Measurements from ENCODE around the gene C3orf33. TPM values are rescaled to one million over a fixed set of nuclear protein-coding genes. Genes with fewer than 3 reads are reported as not detected.

The C3orf33 gene
- total RNA-seq, 1 donor from 2014 or later: 5.2 TPM

DNA sequence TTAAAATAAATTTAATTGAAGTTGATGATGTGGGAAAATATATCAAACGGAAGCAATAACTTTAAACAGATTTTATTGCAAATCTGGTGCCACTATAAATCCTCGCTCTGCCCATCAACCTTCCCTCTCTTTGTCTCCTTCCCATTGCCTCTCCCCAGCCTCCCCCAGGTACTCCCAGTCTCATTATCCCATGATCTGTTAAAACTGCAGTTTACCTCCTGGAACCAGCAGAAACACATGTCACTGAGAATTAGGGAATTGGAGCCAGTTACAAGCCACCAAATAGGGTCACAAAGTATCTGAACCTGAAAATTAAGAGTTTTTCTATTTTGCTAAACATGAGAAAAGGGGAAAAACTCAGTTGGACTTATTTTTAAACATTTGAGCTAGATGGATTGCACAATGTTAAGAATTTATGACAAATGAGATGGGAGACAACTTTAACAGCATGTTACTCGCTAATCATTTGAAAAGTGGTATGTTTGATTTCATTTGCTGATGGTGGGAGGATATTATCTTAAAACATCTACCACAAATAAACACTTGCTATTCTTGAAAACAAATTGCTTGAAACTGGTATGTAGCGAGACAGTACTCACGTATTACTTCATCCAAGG, 63.6 kb downstream of the C3orf33 start:
- no peak for DNase-seq (ENCODE audit: low read depth)

GRCh38 chr3:155741603-155742002, 64.5 kb downstream of the C3orf33 start:
- no peak for DNase-seq (ENCODE audit: low read depth)

GRCh38 chr3:155741101-155741500, 65.0 kb downstream of the C3orf33 start:
- DNase-seq (ENCODE audit: low read depth): no peak

- no peak for DNase-seq (ENCODE audit: low read depth)
These were observed 66.9 kb downstream of the C3orf33 start for GRCh38 chr3:155739154-155739553.

DNA sequence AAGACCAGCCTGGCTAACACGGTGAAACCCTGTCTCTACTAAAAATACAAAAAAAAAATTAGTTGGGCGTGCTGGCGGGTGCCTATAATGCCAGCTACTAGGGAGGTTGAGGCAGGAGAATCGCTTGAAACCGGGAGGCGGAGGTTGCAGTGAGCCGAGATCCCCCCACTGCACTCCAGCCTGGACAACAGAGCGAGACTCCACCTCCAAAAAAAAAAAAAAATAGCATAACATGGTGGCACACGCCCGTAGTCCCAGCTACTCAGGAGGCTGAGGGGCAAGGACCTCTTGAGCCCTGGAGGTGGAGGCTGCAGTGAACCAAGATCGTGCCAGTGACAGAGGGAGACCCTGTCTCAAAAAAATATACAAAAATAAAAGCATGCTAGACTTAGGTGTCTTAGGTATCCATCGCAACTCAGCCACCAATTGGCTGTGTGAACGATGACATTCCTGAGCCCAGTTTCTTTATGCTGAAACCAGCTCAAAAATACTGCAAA, 67.5 kb downstream of the C3orf33 start:
- no peak for DNase-seq (ENCODE audit: low read depth)

GRCh38 chr3:155737844-155738460, 68.1 kb downstream of the C3orf33 start:
- no peak for DNase-seq (ENCODE audit: low read depth)

DNA sequence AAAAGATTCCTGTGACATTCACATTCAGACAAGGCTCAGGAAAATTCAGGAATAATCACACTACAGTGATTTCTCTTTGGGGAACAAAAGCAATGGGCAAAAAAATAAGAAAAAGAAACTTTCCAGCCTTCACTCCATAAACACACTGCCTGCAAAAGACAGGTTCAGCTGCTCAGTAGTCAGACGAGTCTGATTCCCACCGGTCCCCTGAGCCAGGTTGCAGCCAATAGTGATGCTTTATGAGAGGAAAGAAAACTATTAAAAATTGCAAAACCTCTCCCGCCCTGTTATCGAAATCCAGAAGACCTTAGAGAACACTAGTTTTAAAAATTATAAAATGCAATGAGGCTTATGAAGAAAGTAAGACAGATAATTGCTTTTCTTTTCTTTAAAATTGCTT, 69.7 kb downstream of the C3orf33 start:
- DNase-seq (ENCODE audit: low read depth): no peak

GRCh38 chr3:155730843-155731242, 75.2 kb downstream of the C3orf33 start:
- DNase-seq (ENCODE audit: low read depth): no peak

DNA sequence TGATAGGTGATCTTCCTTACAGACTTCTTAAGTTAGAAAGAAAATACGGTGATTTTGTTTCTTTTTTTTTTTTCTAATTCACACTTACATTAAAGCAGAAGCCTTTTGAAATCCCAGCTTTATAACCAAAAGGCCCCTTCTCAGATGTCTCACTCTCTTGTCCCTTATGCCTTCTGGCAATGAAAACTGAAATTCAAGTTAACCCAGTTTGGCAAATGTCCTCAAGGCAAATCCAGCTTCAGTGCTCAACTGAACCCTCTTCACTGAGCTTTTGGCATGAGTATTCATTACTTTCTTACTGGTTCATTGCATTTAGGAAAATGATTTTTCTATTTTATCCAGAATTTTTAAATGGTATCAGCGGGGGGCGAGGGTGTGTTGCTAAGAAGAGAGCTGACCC, 78.2 kb downstream of the C3orf33 start:
- DNase-seq (ENCODE audit: low read depth): no peak

DNA sequence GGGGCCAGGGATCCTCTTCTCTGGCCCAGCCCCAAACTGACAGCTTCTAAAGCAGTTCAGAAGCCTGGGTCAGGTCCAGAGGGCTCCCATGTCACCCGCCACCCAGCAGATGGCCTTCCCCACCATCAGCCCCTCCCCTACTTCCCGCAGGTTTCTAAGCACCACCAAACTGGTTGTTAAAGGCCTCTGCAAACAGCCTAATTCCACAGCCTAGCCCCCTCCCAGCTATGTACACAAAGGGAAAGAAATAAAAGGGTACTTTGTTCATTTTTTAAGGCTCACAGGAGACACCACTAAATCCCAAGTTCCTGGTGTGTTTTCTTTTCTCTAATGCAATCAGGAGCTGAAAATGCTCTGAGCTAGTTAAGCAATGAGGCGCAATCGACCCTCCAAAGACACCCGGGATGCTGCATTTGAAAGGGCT, 91.8 kb downstream of the C3orf33 start:
- no peak for DNase-seq (ENCODE audit: low read depth)

Other genes starting within 250 kb of the C3orf33 start
- 0.16 and 0.62 TPM in 2 replicates for gene PLCH1, start 61.2 kb downstream of the C3orf33 start, total RNA-seq
- gene SLC33A1, start 48.1 kb upstream of the C3orf33 start, total RNA-seq: 27.7 and 31.6 TPM in 2 replicates
- gene GMPS, start 64.4 kb upstream of the C3orf33 start, total RNA-seq: 34.7 and 36.8 TPM in 2 replicates